ENCODE measurements around the gene PNKD. TPM values are rescaled to one million over a fixed set of nuclear protein-coding genes. Genes with fewer than 3 reads are reported as not detected.

Gene PNKD
- total RNA-seq, 1 experiment from 2014 or later, result 58.1 TPM

DNA sequence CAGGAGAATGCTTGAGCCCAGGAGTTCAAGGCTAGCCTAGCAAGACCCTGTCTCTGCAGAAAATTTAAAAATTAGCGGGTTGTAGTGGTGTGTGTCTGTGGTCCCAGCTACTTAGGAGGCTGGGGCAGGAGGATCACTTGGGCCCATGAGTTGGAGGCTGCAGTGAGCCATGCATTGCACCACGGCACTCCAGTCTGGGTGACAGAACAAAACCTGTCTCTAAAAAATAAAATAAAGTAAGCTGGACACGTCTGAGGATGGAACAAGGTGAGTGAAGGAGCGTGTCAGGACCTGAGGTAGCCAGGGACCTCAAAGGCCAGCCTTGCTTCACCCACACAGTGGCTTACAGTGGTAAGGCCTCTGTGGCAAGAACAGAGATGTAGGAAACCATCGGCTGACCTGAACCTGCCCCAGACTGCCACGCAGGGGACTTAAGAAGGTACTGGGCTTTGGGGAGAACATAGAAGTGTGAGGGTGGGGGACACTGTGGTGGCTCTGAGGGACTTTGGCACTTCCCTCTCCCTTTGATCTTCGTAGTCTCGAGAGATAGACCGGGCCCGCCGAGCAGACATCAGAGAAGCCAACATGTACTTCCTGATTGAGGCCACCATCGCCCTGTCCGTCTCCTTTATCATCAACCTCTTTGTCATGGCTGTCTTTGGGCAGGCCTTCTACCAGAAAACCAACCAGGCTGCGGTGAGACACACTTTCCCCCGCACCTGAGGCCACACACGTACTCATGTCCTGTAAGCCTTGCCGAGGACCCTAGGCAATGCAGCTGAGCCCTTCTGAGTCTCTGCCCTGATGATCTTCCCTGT, 119.2 kb downstream of the PNKD start:
- ChIA-PET CTCF (no interaction called here), POLR2A (no interaction called here), RAD21 (ENCODE audit: low non-redundant PET in 1 of 2, low total read pairs in 2 of 2, uncharacterized antibody in 2 of 2, unreplicated experiment in 2 of 2) (no interaction called here)
- ATAC-seq (no peak), DNase-seq (ENCODE audit: low read depth, low spot score) (no peak)
- Histone ChIP-seq H3K27ac (ENCODE audit: low read depth, low read length) (no peak overlapping the region), H3K9ac (ENCODE audit: low read length) (no peak overlapping the region), H4K20me1 (ENCODE audit: insufficient read depth) (no peaks in the 10 kb centered on the region), H3K4me3 (replicated peaks in 1 of 2; ENCODE audit: low read depth in 1 of 2, low read length in 2 of 2) (no peak overlapping the region), H3K4me2 (ENCODE audit: low read length) (no peak overlapping the region), H2AFZ (ENCODE audit: low read depth, low read length, poor library complexity, severe bottlenecking) (no peak overlapping the region), H3K36me3 (ENCODE audit: control insufficient read depth in 1 of 2, insufficient read depth in 2 of 2, low read length in 2 of 2) (no peaks in the 10 kb centered on the region), H3K27me3 (ENCODE audit: insufficient read depth, low read length) (no peaks in the 10 kb centered on the region), H3K4me1 (ENCODE audit: control insufficient read depth in 1 of 2, insufficient read depth in 2 of 2, low read length in 2 of 2) (peaks cover 5 to 10% of the 10 kb centered on the region in 2 experiments; a peak in 3 of 4 replicates), H3K79me2 (ENCODE audit: insufficient read depth, low read length) (no peaks in the 10 kb centered on the region), H3K9me3 (ENCODE audit: control insufficient read depth in 1 of 2, insufficient read depth in 1 of 2, low read depth in 1 of 2, low read length in 2 of 2) (no peaks in the 10 kb centered on the region), H3K9me2 (ENCODE audit: insufficient read depth) (no peaks in the 10 kb centered on the region)
- TF ChIP-seq POLR2A (IDR thresholded peaks at IDR 0.05; ENCODE audit: borderline replicate concordance, extremely low read depth, insufficient read depth, insufficient read length), result no peak
- TF ChIP-seq CTCF (IDR thresholded peaks at IDR 0.05 in 2 of 3, conservative IDR thresholded peaks at IDR 0.05 in 1 of 3; ENCODE audit: borderline replicate concordance in 1 of 3, insufficient read depth in 1 of 3, low read depth in 2 of 3, low read length in 2 of 3), result no peak
- TF ChIP-seq YY1 (IDR thresholded peaks at IDR 0.05; ENCODE audit: extremely low read depth, insufficient replicate concordance, low read depth, low read length), result no peak
- TF ChIP-seq CEBPB (IDR thresholded peaks at IDR 0.05; ENCODE audit: low read depth), result no peak
- TF ChIP-seq SRF (IDR thresholded peaks at IDR 0.05; ENCODE audit: low read depth), result no peak
- no peak for TF ChIP-seq TCF7L2 (IDR thresholded peaks at IDR 0.05; ENCODE audit: borderline replicate concordance, extremely low read depth, insufficient read depth, insufficient read length)
- no peak for TF ChIP-seq EGR1 (IDR thresholded peaks at IDR 0.05; ENCODE audit: low read depth)
- TF ChIP-seq, protein P1, sequence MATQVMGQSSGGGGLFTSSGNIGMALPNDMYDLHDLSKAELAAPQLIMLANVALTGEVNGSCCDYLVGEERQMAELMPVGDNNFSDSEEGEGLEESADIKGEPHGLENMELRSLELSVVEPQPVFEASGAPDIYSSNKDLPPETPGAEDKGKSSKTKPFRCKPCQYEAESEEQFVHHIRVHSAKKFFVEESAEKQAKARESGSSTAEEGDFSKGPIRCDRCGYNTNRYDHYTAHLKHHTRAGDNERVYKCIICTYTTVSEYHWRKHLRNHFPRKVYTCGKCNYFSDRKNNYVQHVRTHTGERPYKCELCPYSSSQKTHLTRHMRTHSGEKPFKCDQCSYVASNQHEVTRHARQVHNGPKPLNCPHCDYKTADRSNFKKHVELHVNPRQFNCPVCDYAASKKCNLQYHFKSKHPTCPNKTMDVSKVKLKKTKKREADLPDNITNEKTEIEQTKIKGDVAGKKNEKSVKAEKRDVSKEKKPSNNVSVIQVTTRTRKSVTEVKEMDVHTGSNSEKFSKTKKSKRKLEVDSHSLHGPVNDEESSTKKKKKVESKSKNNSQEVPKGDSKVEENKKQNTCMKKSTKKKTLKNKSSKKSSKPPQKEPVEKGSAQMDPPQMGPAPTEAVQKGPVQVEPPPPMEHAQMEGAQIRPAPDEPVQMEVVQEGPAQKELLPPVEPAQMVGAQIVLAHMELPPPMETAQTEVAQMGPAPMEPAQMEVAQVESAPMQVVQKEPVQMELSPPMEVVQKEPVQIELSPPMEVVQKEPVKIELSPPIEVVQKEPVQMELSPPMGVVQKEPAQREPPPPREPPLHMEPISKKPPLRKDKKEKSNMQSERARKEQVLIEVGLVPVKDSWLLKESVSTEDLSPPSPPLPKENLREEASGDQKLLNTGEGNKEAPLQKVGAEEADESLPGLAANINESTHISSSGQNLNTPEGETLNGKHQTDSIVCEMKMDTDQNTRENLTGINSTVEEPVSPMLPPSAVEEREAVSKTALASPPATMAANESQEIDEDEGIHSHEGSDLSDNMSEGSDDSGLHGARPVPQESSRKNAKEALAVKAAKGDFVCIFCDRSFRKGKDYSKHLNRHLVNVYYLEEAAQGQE (IDR thresholded peaks at IDR 0.05; ENCODE audit: low read depth), result no peak
- TF ChIP-seq FOSL1 (IDR thresholded peaks at IDR 0.05; ENCODE audit: low read depth), result no peak
- TF ChIP-seq CBX3 (IDR thresholded peaks at IDR 0.05; ENCODE audit: low read depth), result no peak
- no peak for TF ChIP-seq SIN3A (IDR thresholded peaks at IDR 0.05; ENCODE audit: low read depth)
- TF ChIP-seq, protein P2, sequence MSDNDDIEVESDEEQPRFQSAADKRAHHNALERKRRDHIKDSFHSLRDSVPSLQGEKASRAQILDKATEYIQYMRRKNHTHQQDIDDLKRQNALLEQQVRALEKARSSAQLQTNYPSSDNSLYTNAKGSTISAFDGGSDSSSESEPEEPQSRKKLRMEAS (IDR thresholded peaks at IDR 0.05), result no peak
- TF ChIP-seq, protein P3, sequence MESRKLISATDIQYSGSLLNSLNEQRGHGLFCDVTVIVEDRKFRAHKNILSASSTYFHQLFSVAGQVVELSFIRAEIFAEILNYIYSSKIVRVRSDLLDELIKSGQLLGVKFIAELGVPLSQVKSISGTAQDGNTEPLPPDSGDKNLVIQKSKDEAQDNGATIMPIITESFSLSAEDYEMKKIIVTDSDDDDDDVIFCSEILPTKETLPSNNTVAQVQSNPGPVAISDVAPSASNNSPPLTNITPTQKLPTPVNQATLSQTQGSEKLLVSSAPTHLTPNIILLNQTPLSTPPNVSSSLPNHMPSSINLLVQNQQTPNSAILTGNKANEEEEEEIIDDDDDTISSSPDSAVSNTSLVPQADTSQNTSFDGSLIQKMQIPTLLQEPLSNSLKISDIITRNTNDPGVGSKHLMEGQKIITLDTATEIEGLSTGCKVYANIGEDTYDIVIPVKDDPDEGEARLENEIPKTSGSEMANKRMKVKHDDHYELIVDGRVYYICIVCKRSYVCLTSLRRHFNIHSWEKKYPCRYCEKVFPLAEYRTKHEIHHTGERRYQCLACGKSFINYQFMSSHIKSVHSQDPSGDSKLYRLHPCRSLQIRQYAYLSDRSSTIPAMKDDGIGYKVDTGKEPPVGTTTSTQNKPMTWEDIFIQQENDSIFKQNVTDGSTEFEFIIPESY (IDR thresholded peaks at IDR 0.05; ENCODE audit: extremely low read depth, insufficient replicate concordance, low read length), result no peak
- TF ChIP-seq ZFX (IDR thresholded peaks at IDR 0.05), result no peak
- TF ChIP-seq POLR2AphosphoS5 (IDR thresholded peaks at IDR 0.05; ENCODE audit: low read depth, low read length), result no peak
- TF ChIP-seq ATF3 (IDR thresholded peaks at IDR 0.05), result no peak
- TF ChIP-seq ELF1 (IDR thresholded peaks at IDR 0.05; ENCODE audit: borderline replicate concordance, low read depth), result no peak
- intact Hi-C loops (cut with micrococcal nuclease), result no loop called here
- BruUV-seq (replicated peaks), result no TSS peak
